ENCODE measurements around the gene CREBBP.

Gene CREBBP

GRCh38 chr16:3816326-3816725 lies 64.2 kb downstream of the CREBBP start:
- ChIA-PET POLR2A (no interaction called here), CTCF (no interaction called here)
- no peak for TF ChIP-seq CTCF (IDR thresholded peaks at IDR 0.05; ENCODE audit: insufficient read depth, low read length, missing control alignments)
- no peak for DNase-seq (ENCODE audit: low read depth, low spot score)
- no peak overlapping the region for H3K4me3 ChIP-seq (ENCODE audit: low read depth, low read length)

GRCh38 chr16:3814755-3815154 lies 65.8 kb downstream of the CREBBP start:
- no peak for DNase-seq (ENCODE audit: low read depth, low spot score)
- ChIA-PET POLR2A (no interaction called here), CTCF (no interaction called here)
- no peak overlapping the region for H3K4me3 ChIP-seq (ENCODE audit: low read depth, low read length)
- TF ChIP-seq CTCF (IDR thresholded peaks at IDR 0.05; ENCODE audit: insufficient read depth, low read length, missing control alignments), result no peak

GRCh38 chr16:3812469-3813172 lies 67.9 kb downstream of the CREBBP start:
- POLR2A ChIA-PET, result no interaction called here
- no peak for DNase-seq (ENCODE audit: low read depth, low spot score)
- TF ChIP-seq CTCF (IDR thresholded peaks at IDR 0.05; ENCODE audit: insufficient read depth, low read length, missing control alignments), result no peak
- H3K4me3 ChIP-seq (ENCODE audit: low read depth, low read length), result no peak overlapping the region
- CTCF ChIA-PET, result interaction anchor here (0.6 to 1.7 kb wide), 4 partner anchors 8 to 123 kb away, joined by 3 to 8 read pairs (median 5); no protein-coding TSS in a partner anchor

- no peak for DNase-seq (ENCODE audit: low read depth, low spot score)
- POLR2A ChIA-PET, result no interaction called here
- CTCF ChIA-PET, result no interaction called here
- TF ChIP-seq CTCF (IDR thresholded peaks at IDR 0.05; ENCODE audit: insufficient read depth, low read length, missing control alignments), result no peak
- H3K4me3 ChIP-seq (ENCODE audit: low read depth, low read length), result no peak overlapping the region
These were observed 69.7 kb downstream of the CREBBP start for GRCh38 chr16:3810818-3811217.

GRCh38 chr16:3810198-3810664 lies 70.3 kb downstream of the CREBBP start:
- no peak overlapping the region for H3K4me3 ChIP-seq (ENCODE audit: low read depth, low read length)
- ChIA-PET CTCF (no interaction called here), POLR2A (no interaction called here)
- no peak for TF ChIP-seq CTCF (IDR thresholded peaks at IDR 0.05; ENCODE audit: insufficient read depth, low read length, missing control alignments)
- DNase-seq (ENCODE audit: low read depth, low spot score), result no peak

- no peak for TF ChIP-seq CTCF (IDR thresholded peaks at IDR 0.05; ENCODE audit: insufficient read depth, low read length, missing control alignments)
These were observed 72.0 kb downstream of the CREBBP start for GRCh38 chr16:3808308-3809063.

More at GRCh38 chr16:3808308-3809063, 72.0 kb downstream of the CREBBP start:
- CTCF ChIA-PET, result no interaction called here
- H3K4me3 ChIP-seq (ENCODE audit: low read depth, low read length), result no peak overlapping the region
- POLR2A ChIA-PET, result no interaction called here
- DNase-seq (ENCODE audit: low read depth, low spot score), result no peak
